Jurkat, Clone E6-1 (cell line): ENCODE results near the gene GAN.
"Not testable (repeated sequence)": the region's sequence is repeated elsewhere in the genome, so short reads cannot be mapped to it uniquely, and the experiment has no call there.

Experiments used
- DNase-seq: peaks from one replicate; pipeline ENCODE4 v3.0.0-alpha.2; 2011; ENCODE audit warnings: low read depth, low spot score
- H3K4me3 ChIP-seq: 2 replicates; pipeline ENCODE4 v1.5.1; 2011; ENCODE audit warnings: mild to moderate bottlenecking, low read length, control low read depth, moderate library complexity

GAN gene

GRCh38 chr16:81415751-81416150 lies 101.0 kb downstream of the GAN start:
- H3K4me3 ChIP-seq, result no peak overlapping the region
- no peak for DNase-seq

DNA sequence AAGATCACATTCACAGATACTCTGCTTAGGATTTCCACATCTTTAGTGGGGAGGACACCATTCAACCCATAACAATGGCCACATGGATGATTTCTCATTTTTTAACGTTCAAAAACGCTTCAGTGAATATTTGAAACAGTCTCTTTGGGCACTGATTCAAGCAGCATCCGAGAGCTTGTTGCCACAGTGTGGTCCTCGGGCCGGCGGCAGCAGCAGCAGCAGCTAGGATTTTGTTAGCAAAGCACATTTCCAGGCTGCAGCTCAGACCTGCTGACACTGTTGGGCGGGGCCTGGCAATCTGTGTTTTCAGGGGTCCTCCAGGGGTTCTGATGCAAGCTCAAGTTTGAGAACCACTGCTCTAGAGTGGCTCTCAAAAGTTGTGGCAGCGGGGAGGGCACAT lies 102.0 kb downstream of the GAN start:
- H3K4me3 ChIP-seq, result no peak overlapping the region
- DNase-seq, result no peak

GRCh38 chr16:81417210-81417609 lies 102.4 kb downstream of the GAN start:
- no peak for DNase-seq
- no peak overlapping the region for H3K4me3 ChIP-seq

- H3K4me3 ChIP-seq, result no peak overlapping the region
- no peak for DNase-seq
Observed at GRCh38 chr16:81419806-81420205, 105.0 kb downstream of the GAN start.

GRCh38 chr16:81421126-81421525 lies 106.4 kb downstream of the GAN start:
- no peak overlapping the region for H3K4me3 ChIP-seq
- no peak for DNase-seq

DNA sequence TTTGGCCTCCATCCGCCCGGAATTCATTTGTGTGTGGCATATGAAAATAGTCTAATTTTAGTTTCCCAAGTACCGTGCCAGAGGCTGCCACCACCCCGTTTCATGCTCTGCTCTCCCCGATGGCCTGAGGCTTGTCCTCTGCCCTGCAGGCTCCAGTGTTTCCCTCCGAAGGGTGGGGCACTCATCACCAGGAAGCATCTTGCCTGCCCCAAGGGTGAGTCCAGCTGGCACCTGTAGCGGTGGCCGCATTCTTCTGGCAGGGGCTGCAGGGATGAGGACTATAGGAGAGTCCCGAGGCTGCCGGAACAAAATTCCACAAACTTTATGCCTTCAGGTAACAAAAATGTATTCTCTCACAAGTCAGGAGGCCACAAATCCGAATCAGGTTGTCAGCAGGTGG lies 106.8 kb downstream of the GAN start:
- DNase-seq, result no peak
- H3K4me3 ChIP-seq, result no peak overlapping the region

DNA sequence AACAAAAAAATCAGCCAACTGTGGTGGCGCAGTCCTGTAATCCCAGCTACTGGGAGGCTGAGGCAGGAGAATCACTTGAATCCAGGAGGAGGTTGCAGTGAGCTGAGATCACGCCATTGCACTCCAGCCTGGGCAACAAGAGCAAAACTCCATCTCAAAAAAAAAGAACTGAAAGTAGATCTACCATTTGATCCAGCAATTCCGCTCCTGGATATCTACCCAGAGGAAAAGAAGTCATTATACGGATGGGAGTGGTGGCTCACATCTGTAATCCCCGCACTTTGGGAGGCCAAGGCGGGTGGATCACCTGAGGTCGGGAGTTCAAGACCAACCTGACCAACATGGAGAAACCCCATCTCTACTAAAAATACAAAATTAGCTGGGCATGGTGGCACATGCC lies 107.4 kb downstream of the GAN start:
- not testable (repeated sequence) for DNase-seq, H3K4me3 ChIP-seq

DNA sequence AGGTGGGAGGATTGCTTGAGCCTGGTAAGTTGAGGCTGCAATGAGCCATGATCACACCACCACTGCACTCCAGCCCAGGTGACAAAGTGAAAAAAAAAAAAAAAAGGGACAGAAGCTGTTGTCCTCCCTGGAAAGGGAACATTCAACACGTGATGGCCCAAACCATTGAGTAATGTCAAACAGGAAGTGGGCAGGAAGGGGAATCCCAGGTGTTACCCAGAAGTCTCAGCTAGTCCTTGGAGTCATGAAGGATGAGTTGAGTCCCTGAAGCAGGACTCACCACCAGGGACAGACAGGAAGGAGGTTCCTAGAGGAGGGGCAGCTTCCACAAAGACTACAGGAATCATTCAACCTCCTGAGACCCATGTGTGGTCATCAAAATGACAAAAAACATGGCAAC lies 110.0 kb downstream of the GAN start:
- DNase-seq, result no peak

GRCh38 chr16:81427219-81427618 lies 112.5 kb downstream of the GAN start:
- no peak overlapping the region for H3K4me3 ChIP-seq
- DNase-seq, result no peak

More for the DNA sequence above, 110.0 kb downstream of the GAN start:
- no peak overlapping the region for H3K4me3 ChIP-seq

GRCh38 chr16:81429045-81429521 lies 114.3 kb downstream of the GAN start:
- H3K4me3 ChIP-seq, result no peak overlapping the region

GRCh38 chr16:81431554-81432353 lies 117.0 kb downstream of the GAN start:
- DNase-seq, result no peak
- H3K4me3 ChIP-seq, result no peak overlapping the region

More at GRCh38 chr16:81429045-81429521, 114.3 kb downstream of the GAN start:
- DNase-seq, result no peak

- peak; percentile 85 for DNase-seq
- no peak overlapping the region for H3K4me3 ChIP-seq
Observed at GRCh38 chr16:81432937-81433557, 118.3 kb downstream of the GAN start.

GRCh38 chr16:81435103-81435502 lies 120.3 kb downstream of the GAN start:
- no peak overlapping the region for H3K4me3 ChIP-seq
- no peak for DNase-seq

DNA sequence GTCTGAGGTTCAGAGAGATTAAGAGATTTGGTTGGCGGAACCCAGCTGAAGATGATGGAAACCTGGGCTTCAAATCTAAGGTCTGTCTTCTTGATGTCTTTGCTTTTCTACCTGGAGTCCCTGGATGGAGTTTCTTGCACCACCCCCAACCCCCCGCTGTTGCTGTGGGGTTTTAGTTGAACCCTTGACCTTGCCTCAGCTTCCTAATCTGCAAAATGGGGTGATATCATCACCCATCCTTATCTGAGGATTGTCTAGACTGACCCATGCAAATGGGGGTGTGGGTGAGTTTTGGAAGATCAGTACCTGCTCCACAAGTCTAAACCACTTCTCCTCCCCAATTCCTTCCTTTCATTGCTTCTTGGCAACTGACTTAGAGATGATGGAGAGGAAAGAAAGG lies 120.8 kb downstream of the GAN start:
- H3K4me3 ChIP-seq, result no peak overlapping the region

GRCh38 chr16:81436386-81436785 lies 121.6 kb downstream of the GAN start:
- no peak overlapping the region for H3K4me3 ChIP-seq
- no peak for DNase-seq

More for the DNA sequence above, 120.8 kb downstream of the GAN start:
- no peak for DNase-seq

DNA sequence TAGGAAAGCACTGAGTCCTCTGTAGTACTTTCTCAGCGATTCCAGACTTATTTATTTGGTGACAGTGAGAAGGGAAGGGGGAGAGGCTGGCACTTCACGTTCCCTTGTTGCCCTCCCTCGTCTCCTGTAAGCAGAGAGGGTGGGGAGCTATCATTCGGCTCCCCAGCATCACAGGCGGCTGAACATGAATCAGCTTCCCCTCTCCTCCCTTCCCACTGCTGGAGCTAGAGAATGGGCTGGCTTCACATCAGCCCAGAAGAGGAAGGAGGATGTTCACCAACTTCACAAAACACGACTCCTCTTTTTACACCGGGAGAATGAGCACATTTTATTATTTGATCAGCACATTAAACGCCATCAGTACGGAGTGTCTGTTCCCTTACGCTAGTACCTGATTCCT lies 123.1 kb downstream of the GAN start:
- DNase-seq, result no peak
- H3K4me3 ChIP-seq, result no peak overlapping the region
